PC-9 (cell line): Measurements from ENCODE around the gene TP53BP1. TPM values are rescaled to one million over a fixed set of nuclear protein-coding genes. Genes with fewer than 3 reads are reported as not detected.

Experiments
- BruUV-seq: library from RNA; stranded (reverse); fragments of 400-500 nt; replicated peaks from 2 replicates; lab custom pipeline; 2021; lab: Mats Ljungman, UMichigan
- CTCF ChIA-PET: fragments of 300-600 bp; sonication (Branson Sonifier 250); formaldehyde crosslinking; loops from one replicate; lab custom pipeline; 2022; ENCODE audit warnings: antibody characterized with exemption; lab: Charles Lee
- POLR2A ChIA-PET: fragments of 300-600 bp; sonication (Branson Sonifier 250); formaldehyde crosslinking; loops from one replicate; lab custom pipeline; 2022; ENCODE audit warnings: antibody characterized with exemption; ENCODE audit not compliant: unreplicated experiment; lab: Charles Lee
- DNase-seq, 2 experiments: peaks; one replicate each; pipeline versions ENCODE4 v3.0.0 to v3.0.0-alpha.2; 2015 to 2022; ENCODE audit warnings: mixed read lengths in 1 of 2
- H2AFZ ChIP-seq: fragments of 200-600 bp; sonication (generic); 2 replicates; pipeline ENCODE4 v1.8.1; 2017; ENCODE audit warnings: antibody characterized with exemption
- H3F3A ChIP-seq: fragments of 200-600 bp; sonication (generic); 2 replicates; pipeline ENCODE4 v1.8.1; 2017; ENCODE audit warnings: antibody characterized with exemption, mild to moderate bottlenecking, low read depth; ENCODE audit not compliant: insufficient read depth
- H3K27ac ChIP-seq: fragments of 200-600 bp; sonication (generic); 2 replicates; pipeline ENCODE4 v1.6.1; 2016; ENCODE audit warnings: mixed run types
- H3K27me3 ChIP-seq: fragments of 200-600 bp; sonication (generic); 2 replicates; pipeline ENCODE4 v1.6.1; 2016; ENCODE audit warnings: low read depth, mixed run types; ENCODE audit not compliant: insufficient read depth
- H3K36me3 ChIP-seq: fragments of 200-600 bp; sonication (generic); 2 replicates; pipeline ENCODE4 v1.6.1; 2016; ENCODE audit warnings: low read depth, mixed run types
- H3K4me1 ChIP-seq: fragments of 200-600 bp; sonication (generic); replicated peaks from 2 replicates; pipeline ENCODE4 v1.6.1; 2016; ENCODE audit warnings: mixed run types; ENCODE audit not compliant: insufficient read depth
- H3K4me2 ChIP-seq: fragments of 200-600 bp; sonication (generic); 2 replicates; pipeline ENCODE4 v1.6.1; 2017; ENCODE audit warnings: mixed run types
- H3K4me3 ChIP-seq: fragments of 200-600 bp; sonication (generic); 2 replicates; pipeline ENCODE4 v1.6.1; 2016; ENCODE audit warnings: mixed run types
- H3K79me2 ChIP-seq: fragments of 200-600 bp; sonication (generic); 2 replicates; pipeline ENCODE4 v1.6.1; 2017; ENCODE audit warnings: low read depth, mixed run types
- H3K9me2 ChIP-seq: fragments of 200-600 bp; sonication (generic); 2 replicates; pipeline ENCODE4 v1.8.1; 2017; ENCODE audit warnings: mild to moderate bottlenecking; ENCODE audit not compliant: insufficient read depth
- H3K9me3 ChIP-seq: fragments of 200-600 bp; sonication (generic); 2 replicates; pipeline ENCODE4 v1.8.1; 2016; ENCODE audit warnings: low read depth; ENCODE audit not compliant: insufficient read depth
- H4K20me1 ChIP-seq: fragments of 200-600 bp; sonication (generic); 2 replicates; pipeline ENCODE4 v1.8.1; 2017; ENCODE audit not compliant: insufficient read depth
- EZH2 ChIP-seq: fragments of 200-600 bp; sonication (generic); IDR thresholded peaks from 2 replicates; pipeline ENCODE4 v1.8.0; 2017; ENCODE audit warnings: antibody characterized with exemption, low read depth
- intact Hi-C: fragments of 100-400 bp; cut with micrococcal nuclease; formaldehyde crosslinking; loops from one replicate; pipeline ENCODE4 v1.10.0; 2022; ENCODE audit not compliant: unreplicated experiment
- total RNA-seq: library from RNA; stranded (reverse); gene quantifications from 2 replicates; pipeline ENCODE4 v1.2.3, GENCODE V29; 2021
- TF ChIP-seq, protein P1 (sequence below): fragments of 200-600 bp; sonication (generic); conservative IDR thresholded peaks from 2 replicates; pipeline ENCODE4 v1.6.1; 2017; ENCODE audit warnings: mixed run types, antibody characterized with exemption, mild to moderate bottlenecking, moderate library complexity

TP53BP1 gene
- total RNA-seq, 1 experiment from 2014 or later: 66.8 TPM

DNA sequence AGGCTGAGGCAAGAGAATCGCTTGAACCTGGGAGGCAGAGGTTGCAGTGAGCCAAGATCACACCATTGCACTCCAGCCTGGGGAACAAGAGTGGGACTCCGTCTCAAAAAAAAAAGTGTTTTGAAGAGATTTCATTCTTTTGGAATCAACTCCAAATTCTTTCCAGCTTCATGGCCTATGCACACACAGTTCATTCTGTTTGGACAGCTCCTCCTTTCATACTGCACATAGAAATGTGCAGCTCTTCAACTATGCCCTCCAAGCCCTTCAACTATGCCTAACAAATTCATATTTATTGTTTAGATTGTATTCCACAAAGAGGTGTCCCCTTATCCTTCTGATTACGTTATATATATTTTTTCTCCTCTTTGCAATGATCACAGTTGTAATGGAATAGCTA lies 4.2 kb downstream of the TP53BP1 start:
- H3K9me3 ChIP-seq: no peaks in the 10 kb centered on the region

DNA sequence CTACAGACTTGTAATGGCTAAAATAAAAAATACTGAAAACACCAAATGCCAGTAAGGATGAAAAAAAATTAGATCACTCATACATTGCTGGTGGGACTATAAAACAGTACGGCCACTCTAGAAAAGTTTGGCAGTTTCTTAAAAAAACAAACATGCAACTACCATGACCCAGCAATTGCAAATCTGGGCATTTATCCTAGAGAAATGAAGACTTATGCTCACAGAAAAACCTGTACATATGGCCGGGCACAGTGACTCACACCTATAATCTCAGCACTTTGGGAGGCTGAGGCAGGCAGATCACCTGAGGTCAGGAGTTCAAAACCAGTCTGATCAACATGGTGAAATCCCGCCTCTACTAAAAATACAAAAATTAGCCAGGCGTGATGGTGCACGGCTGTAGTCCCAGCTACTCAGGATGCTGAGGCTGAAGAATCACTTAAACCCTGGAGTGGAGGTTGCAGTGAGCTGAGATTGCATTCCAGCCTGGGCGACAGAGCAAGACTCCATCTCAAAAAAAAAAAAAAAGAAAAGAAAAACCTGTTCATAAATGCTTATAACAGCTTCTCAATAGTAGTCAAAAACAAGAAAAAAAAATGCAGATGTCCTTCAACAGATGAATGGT lies 5.6 kb downstream of the TP53BP1 start:
- POLR2A ChIA-PET: interaction anchor here (0.7 kb wide), 1 partner anchor 18 kb away, joined by 4 read pairs; no protein-coding TSS in a partner anchor
- Histone ChIP-seq H3K27ac (no peak overlapping the region), H2AFZ (no peak overlapping the region), H3F3A (no peaks in the 10 kb centered on the region), H3K4me3 (no peak overlapping the region), H3K36me3 (no peaks in the 10 kb centered on the region), H3K79me2 (peaks cover 16% of the 10 kb centered on the region), H3K9me3 (no peaks in the 10 kb centered on the region), H3K9me2 (no peaks in the 10 kb centered on the region), H3K4me2 (no peak overlapping the region), H4K20me1 (no peaks in the 10 kb centered on the region; the same call in 1 of the 2 replicates), H3K4me1 (peaks cover 5% of the 10 kb centered on the region; the same call in 1 of the 2 replicates), H3K27me3 (no peaks in the 10 kb centered on the region)
- no TSS peak for BruUV-seq
- DNase-seq: no peak
- intact Hi-C loops: no loop called here
- TF ChIP-seq EZH2: no peak
- TF ChIP-seq, protein P1, sequence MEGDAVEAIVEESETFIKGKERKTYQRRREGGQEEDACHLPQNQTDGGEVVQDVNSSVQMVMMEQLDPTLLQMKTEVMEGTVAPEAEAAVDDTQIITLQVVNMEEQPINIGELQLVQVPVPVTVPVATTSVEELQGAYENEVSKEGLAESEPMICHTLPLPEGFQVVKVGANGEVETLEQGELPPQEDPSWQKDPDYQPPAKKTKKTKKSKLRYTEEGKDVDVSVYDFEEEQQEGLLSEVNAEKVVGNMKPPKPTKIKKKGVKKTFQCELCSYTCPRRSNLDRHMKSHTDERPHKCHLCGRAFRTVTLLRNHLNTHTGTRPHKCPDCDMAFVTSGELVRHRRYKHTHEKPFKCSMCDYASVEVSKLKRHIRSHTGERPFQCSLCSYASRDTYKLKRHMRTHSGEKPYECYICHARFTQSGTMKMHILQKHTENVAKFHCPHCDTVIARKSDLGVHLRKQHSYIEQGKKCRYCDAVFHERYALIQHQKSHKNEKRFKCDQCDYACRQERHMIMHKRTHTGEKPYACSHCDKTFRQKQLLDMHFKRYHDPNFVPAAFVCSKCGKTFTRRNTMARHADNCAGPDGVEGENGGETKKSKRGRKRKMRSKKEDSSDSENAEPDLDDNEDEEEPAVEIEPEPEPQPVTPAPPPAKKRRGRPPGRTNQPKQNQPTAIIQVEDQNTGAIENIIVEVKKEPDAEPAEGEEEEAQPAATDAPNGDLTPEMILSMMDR: no peak
- CTCF ChIA-PET: interaction anchor here (0.7 kb wide), 1 partner anchor 39 kb away, joined by 3 read pairs; no protein-coding TSS in a partner anchor

More for the DNA sequence above, 4.2 kb downstream of the TP53BP1 start:
- Histone ChIP-seq H3K36me3 (no peaks in the 10 kb centered on the region), H3K4me1 (peaks cover 8% of the 10 kb centered on the region; the same call in 1 of the 2 replicates), H3K4me3 (no peak overlapping the region), H3K79me2 (peaks cover 18% of the 10 kb centered on the region), H3K4me2 (no peak overlapping the region), H3F3A (no peaks in the 10 kb centered on the region), H3K27me3 (no peaks in the 10 kb centered on the region), H3K27ac (no peak overlapping the region), H2AFZ (no peak overlapping the region), H3K9me2 (no peaks in the 10 kb centered on the region), H4K20me1 (no peaks in the 10 kb centered on the region; the same call in 1 of the 2 replicates)
- DNase-seq: no peak
- no TSS peak for BruUV-seq
- TF ChIP-seq EZH2: no peak
- TF ChIP-seq, protein P1: no peak
- intact Hi-C loops: no loop called here
- ChIA-PET CTCF (no interaction called here), POLR2A (no interaction called here)

DNA sequence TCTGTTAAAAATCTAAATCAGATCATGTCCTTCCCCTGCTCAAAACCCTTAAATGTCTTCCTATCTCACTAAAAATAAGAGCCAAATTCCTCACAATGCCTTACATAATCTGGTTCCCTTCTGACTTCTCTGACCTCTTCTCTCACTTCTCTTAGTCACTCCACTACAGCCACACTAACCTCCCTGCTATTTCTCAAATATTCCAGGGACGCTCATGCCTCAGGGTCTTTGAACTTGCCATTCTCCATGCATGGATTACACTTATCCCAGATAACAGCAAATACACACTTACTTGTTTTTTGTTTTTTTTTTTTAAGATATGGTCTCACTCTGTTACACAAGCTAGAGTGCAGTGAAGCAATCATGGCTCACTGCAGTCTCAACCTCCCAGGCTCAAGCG lies 8.5 kb downstream of the TP53BP1 start:
- no peak for DNase-seq
- Histone ChIP-seq H2AFZ (no peak overlapping the region), H3K9me2 (no peaks in the 10 kb centered on the region), H3K79me2 (no peaks in the 10 kb centered on the region), H3K27me3 (no peaks in the 10 kb centered on the region), H4K20me1 (no peaks in the 10 kb centered on the region; the same call in 1 of the 2 replicates), H3K4me1 (no peaks in the 10 kb centered on the region), H3K9me3 (no peaks in the 10 kb centered on the region), H3K36me3 (0 out of 2 replicates have a peak, but pooled peaks cover 4% of the 10 kb centered on the region), H3K4me2 (no peak overlapping the region), H3F3A (no peaks in the 10 kb centered on the region), H3K4me3 (no peak overlapping the region), H3K27ac (no peak overlapping the region)
- CTCF ChIA-PET: no interaction called here
- POLR2A ChIA-PET: no interaction called here
- intact Hi-C loops: no loop called here
- TF ChIP-seq, protein P1: no peak
- no peak for TF ChIP-seq EZH2
- BruUV-seq: no TSS peak
